Fibroblast of pulmonary artery (primary cell): ENCODE measurements around the gene DMRTB1.

ENCODE experiments used
- DNase-seq: peaks from one replicate; pipeline ENCODE4 v3.0.0-alpha.2; 2010; ENCODE audit warnings: low read depth
- H3K4me3 ChIP-seq: replicated peaks from 2 replicates; pipeline ENCODE4 v1.5.1; 2011; ENCODE audit warnings: low read depth, mild to moderate bottlenecking, control low read depth, low read length, moderate library complexity
- CTCF ChIP-seq: IDR thresholded peaks from 2 replicates; pipeline ENCODE4 v1.5.1; 2011; ENCODE audit warnings: mild to moderate bottlenecking, control low read depth, low read length, inconsistent platforms; ENCODE audit errors: missing control alignments

The DMRTB1 gene

GRCh38 chr1:53516181-53516580 is 57.0 kb downstream of the DMRTB1 start:
- no peak overlapping the region for H3K4me3 ChIP-seq
- no peak for DNase-seq
- TF ChIP-seq CTCF: no peak
